ENCODE data around the gene PPIP5K1.

Gene PPIP5K1

GRCh38 chr15:43487271-43487895 is 102.6 kb downstream of the PPIP5K1 start:
- DNase-seq: no peak

GRCh38 chr15:43484455-43484854 is 105.6 kb downstream of the PPIP5K1 start:
- no peak for DNase-seq

Measured in suppressor macrophage treated with lipopolysaccharide for 1 hour (primary cell).